HCT116 (cell line): ENCODE data around the gene VMAC. TPM values are rescaled to one million over a fixed set of nuclear protein-coding genes. Genes with fewer than 3 reads are reported as not detected.

ENCODE experiments used
- ATAC-seq: fragments of 200-7000 bp; cut with Tn5 transposase; 2 replicates; pipeline ENCODE4 v1.9.1; 2020; ENCODE audit warnings: mild to moderate bottlenecking, moderate library complexity
- BruUV-seq: library from RNA; stranded (reverse); fragments of 400-500 nt; replicated peaks from 2 replicates; lab custom pipeline; 2021; lab: Mats Ljungman, UMichigan
- CTCF ChIA-PET: fragments of 300-600 bp; sonication (Branson Sonifier 250); formaldehyde crosslinking; loops from one replicate; lab custom pipeline; 2021; ENCODE audit warnings: antibody characterized with exemption; lab: Charles Lee
- POLR2A ChIA-PET: fragments of 300-600, 350-600 bp; sonication (Branson Sonifier 250); formaldehyde crosslinking; loops from one replicate; lab custom pipeline; 2021; ENCODE audit warnings: antibody characterized with exemption; lab: Charles Lee
- RAD21 ChIA-PET, 2 experiments: fragments of 300-600 bp; sonication (Branson Sonifier 250); formaldehyde crosslinking; loops; one replicate each; lab custom pipeline; 2023; ENCODE audit warnings: low total read pairs in 2 of 2; ENCODE audit not compliant: uncharacterized antibody in 2 of 2, unreplicated experiment in 2 of 2, low non-redundant PET in 1 of 2; lab: Charles Lee
- DNase-seq: peaks from one replicate; pipeline ENCODE4 v3.0.0-alpha.2; 2010; ENCODE audit warnings: low read depth, low spot score
- H2AFZ ChIP-seq: fragments of 200-600 bp; shearing (Covaris generic), sonication (generic); 2 replicates; pipeline ENCODE4 v1.6.1; 2017; ENCODE audit warnings: low read depth, mixed run types, mixed read lengths, antibody characterized with exemption, low read length; ENCODE audit not compliant: poor library complexity, severe bottlenecking
- H3K27ac ChIP-seq: 2 replicates; pipeline ENCODE4 v1.5.1; 2012; ENCODE audit warnings: low read depth, low read length
- H3K27me3 ChIP-seq: fragments of 200-600 bp; sonication (generic); 2 replicates; pipeline ENCODE4 v1.6.1; 2016; ENCODE audit warnings: mixed run types, low read length, mixed read lengths; ENCODE audit not compliant: insufficient read depth
- H3K36me3 ChIP-seq, 2 experiments: fragments of 200-500 bp in 1 of 2; fragments of 200-600 bp in 1 of 2; sonication (Bioruptor generic) in 1 of 2; sonication (generic) in 1 of 2; 2 replicates each; pipeline versions ENCODE4 v1.5.1 to v1.6.1; 2014 to 2016; ENCODE audit warnings: low read length in 2 of 2, inconsistent platforms in 1 of 2, mixed read lengths in 1 of 2, mixed run types in 1 of 2; ENCODE audit not compliant: insufficient read depth in 2 of 2, control insufficient read depth in 1 of 2
- H3K4me1 ChIP-seq, 2 experiments: fragments of 200-600 bp in 1 of 2; sonication (generic) in 1 of 2; 2 replicates each; pipeline versions ENCODE4 v1.5.1 to v1.6.1; 2012 to 2017; ENCODE audit warnings: low read length in 2 of 2, inconsistent platforms in 1 of 2, mild to moderate bottlenecking in 1 of 2, mixed read lengths in 1 of 2, mixed run types in 1 of 2, moderate library complexity in 1 of 2; ENCODE audit not compliant: insufficient read depth in 2 of 2, control insufficient read depth in 1 of 2
- H3K4me2 ChIP-seq: fragments of 200-600 bp; sonication (generic); 2 replicates; pipeline ENCODE4 v1.6.1; 2017; ENCODE audit warnings: mixed run types, low read length, mixed read lengths
- H3K4me3 ChIP-seq, 2 experiments: fragments of 200-600 bp in 1 of 2; sonication (generic) in 1 of 2; replicated peaks in 1 of 2; 2 replicates each; pipeline ENCODE4 v1.5.1; 2011 to 2016; ENCODE audit warnings: low read length in 2 of 2, control low read depth in 1 of 2, low read depth in 1 of 2, mild to moderate bottlenecking in 1 of 2, mixed read lengths in 1 of 2, mixed run types in 1 of 2
- H3K79me2 ChIP-seq: fragments of 200-600 bp; sonication (generic); 2 replicates; pipeline ENCODE4 v1.6.1; 2017; ENCODE audit warnings: mild to moderate bottlenecking, mixed run types, low read length, moderate library complexity, mixed read lengths; ENCODE audit not compliant: insufficient read depth
- H3K9ac ChIP-seq: fragments of 200-600 bp; sonication (generic); 2 replicates; pipeline ENCODE4 v1.6.1; 2016; ENCODE audit warnings: low read length, mixed read lengths
- H3K9me2 ChIP-seq: fragments of 200-600 bp; sonication (generic), shearing (Covaris generic); 2 replicates; pipeline ENCODE4 v1.6.1; 2017; ENCODE audit warnings: mixed run types, mild to moderate bottlenecking, moderate library complexity; ENCODE audit not compliant: insufficient read depth
- H3K9me3 ChIP-seq, 2 experiments: fragments of 200-500 bp in 1 of 2; fragments of 200-600 bp in 1 of 2; sonication (Bioruptor generic) in 1 of 2; sonication (generic) in 1 of 2; 2 replicates each; pipeline ENCODE4 v1.6.1; 2014 to 2017; ENCODE audit warnings: low read length in 2 of 2, mixed read lengths in 2 of 2, inconsistent platforms in 1 of 2, low read depth in 1 of 2, mild to moderate bottlenecking in 1 of 2, mixed run types in 1 of 2, moderate library complexity in 1 of 2; ENCODE audit not compliant: control insufficient read depth in 1 of 2, insufficient read depth in 1 of 2
- H4K20me1 ChIP-seq: fragments of 200-600 bp; sonication (generic), shearing (Covaris generic); 2 replicates; pipeline ENCODE4 v1.6.1; 2017; ENCODE audit warnings: mixed run types, mild to moderate bottlenecking, moderate library complexity; ENCODE audit not compliant: insufficient read depth
- CBX3 ChIP-seq: IDR thresholded peaks from 2 replicates; pipeline ENCODE4 v1.6.1; 2012; ENCODE audit warnings: low read depth
- CEBPB ChIP-seq: IDR thresholded peaks from 2 replicates; pipeline ENCODE4 v1.6.1; 2012; ENCODE audit warnings: low read depth
- EGR1 ChIP-seq: IDR thresholded peaks from 2 replicates; pipeline ENCODE4 v1.6.1; 2012; ENCODE audit warnings: low read depth
- ELF1 ChIP-seq: IDR thresholded peaks from 2 replicates; pipeline ENCODE4 v1.6.1; 2012; ENCODE audit warnings: low read depth, borderline replicate concordance
- EZH2phosphoT487 ChIP-seq: fragments of 200-600 bp; IDR thresholded peaks from 2 replicates; pipeline ENCODE4 v1.6.1; 2018; ENCODE audit warnings: antibody characterized with exemption, borderline replicate concordance
- FOSL1 ChIP-seq: IDR thresholded peaks from 2 replicates; pipeline ENCODE4 v1.6.1; 2012; ENCODE audit warnings: low read depth
- JUND ChIP-seq: IDR thresholded peaks from 2 replicates; pipeline ENCODE4 v1.6.1; 2012
- MAX ChIP-seq: IDR thresholded peaks from 2 replicates; pipeline ENCODE4 v1.6.1; 2012
- POLR2A ChIP-seq: IDR thresholded peaks from 2 replicates; pipeline ENCODE4 v1.7.0; 2011; ENCODE audit warnings: borderline replicate concordance; ENCODE audit not compliant: insufficient read depth, insufficient read length; ENCODE audit errors: extremely low read depth
- POLR2AphosphoS5 ChIP-seq: IDR thresholded peaks from 2 replicates; pipeline ENCODE4 v1.6.1; 2011; ENCODE audit warnings: mild to moderate bottlenecking, low read depth, low read length, moderate library complexity
- REST ChIP-seq: IDR thresholded peaks from 2 replicates; pipeline ENCODE4 v1.6.1; 2012; ENCODE audit warnings: low read depth
- SIN3A ChIP-seq: IDR thresholded peaks from 2 replicates; pipeline ENCODE4 v1.6.1; 2012; ENCODE audit warnings: low read depth
- SP1 ChIP-seq: IDR thresholded peaks from 2 replicates; pipeline ENCODE4 v1.6.1; 2012; ENCODE audit warnings: low read depth
- SRF ChIP-seq: IDR thresholded peaks from 2 replicates; pipeline ENCODE4 v1.6.1; 2012; ENCODE audit warnings: low read depth
- TCF7L2 ChIP-seq: IDR thresholded peaks from 2 replicates; pipeline ENCODE4 v1.7.0; 2011; ENCODE audit warnings: borderline replicate concordance, inconsistent platforms; ENCODE audit not compliant: insufficient read depth, insufficient read length; ENCODE audit errors: extremely low read depth
- ZNF274 ChIP-seq: fragments of 200-500 bp; sonication (Bioruptor generic); IDR thresholded peaks from 2 replicates; pipeline ENCODE4 v1.6.1; 2014; ENCODE audit warnings: mild to moderate bottlenecking, low read depth, low read length, inconsistent platforms
- intact Hi-C: fragments of 100-400 bp; cut with micrococcal nuclease; formaldehyde crosslinking; loops from 2 replicates; pipeline ENCODE4 v1.10.0; 2022
- total RNA-seq: library from RNA; stranded (reverse); gene quantifications from one replicate; pipeline ENCODE4 v1.2.1, GENCODE V29; 2021; ENCODE audit not compliant: unreplicated experiment

VMAC gene
- total RNA-seq, 1 experiment from 2014 or later: 2.1 TPM

- Histone ChIP-seq H3K9me2 (no peaks in the 10 kb centered on the region), H3K4me2 (no peak overlapping the region), H3K36me3 (peaks cover 7 to 8% of the 10 kb centered on the region in 2 experiments; a peak in 3 of 4 replicates), H3K9ac (no peak overlapping the region), H3K4me1 (no peaks in the 10 kb centered on the region), H3K27me3 (no peaks in the 10 kb centered on the region), H3K9me3 (no peaks in the 10 kb centered on the region), H2AFZ (no peak overlapping the region), H4K20me1 (peaks cover 5% of the 10 kb centered on the region; the same call in 1 of the 2 replicates), H3K4me3 (no peak overlapping the region), H3K79me2 (peaks cover 61% of the 10 kb centered on the region), H3K27ac (no peak overlapping the region)
- ChIA-PET POLR2A (no interaction called here), RAD21 (no interaction called here), CTCF (no interaction called here)
- no peak for ATAC-seq
- no peak for DNase-seq
- intact Hi-C loops: no loop called here
- BruUV-seq: no TSS peak
- TF ChIP-seq CBX3: no peak
- no peak for TF ChIP-seq ELF1
- no peak for TF ChIP-seq SRF
- no peak for TF ChIP-seq SIN3A
- no peak for TF ChIP-seq ZNF274
- TF ChIP-seq POLR2A: no peak
- TF ChIP-seq MAX: no peak
- TF ChIP-seq FOSL1: no peak
- TF ChIP-seq EGR1: no peak
- no peak for TF ChIP-seq CEBPB
- TF ChIP-seq SP1: no peak
- no peak for TF ChIP-seq EZH2phosphoT487
- no peak for TF ChIP-seq REST
- TF ChIP-seq TCF7L2: no peak
- TF ChIP-seq JUND: no peak
- no peak for TF ChIP-seq POLR2AphosphoS5
Observed at GRCh38 chr19:5941673-5942072, 37.0 kb downstream of the VMAC start.
